ENCODE measurements around the gene CELA3B. TPM values are rescaled to one million over a fixed set of nuclear protein-coding genes. Genes with fewer than 3 reads are reported as not detected.

Gene CELA3B
- total RNA-seq, 2 donors from 2014 or later, result not detected

DNA sequence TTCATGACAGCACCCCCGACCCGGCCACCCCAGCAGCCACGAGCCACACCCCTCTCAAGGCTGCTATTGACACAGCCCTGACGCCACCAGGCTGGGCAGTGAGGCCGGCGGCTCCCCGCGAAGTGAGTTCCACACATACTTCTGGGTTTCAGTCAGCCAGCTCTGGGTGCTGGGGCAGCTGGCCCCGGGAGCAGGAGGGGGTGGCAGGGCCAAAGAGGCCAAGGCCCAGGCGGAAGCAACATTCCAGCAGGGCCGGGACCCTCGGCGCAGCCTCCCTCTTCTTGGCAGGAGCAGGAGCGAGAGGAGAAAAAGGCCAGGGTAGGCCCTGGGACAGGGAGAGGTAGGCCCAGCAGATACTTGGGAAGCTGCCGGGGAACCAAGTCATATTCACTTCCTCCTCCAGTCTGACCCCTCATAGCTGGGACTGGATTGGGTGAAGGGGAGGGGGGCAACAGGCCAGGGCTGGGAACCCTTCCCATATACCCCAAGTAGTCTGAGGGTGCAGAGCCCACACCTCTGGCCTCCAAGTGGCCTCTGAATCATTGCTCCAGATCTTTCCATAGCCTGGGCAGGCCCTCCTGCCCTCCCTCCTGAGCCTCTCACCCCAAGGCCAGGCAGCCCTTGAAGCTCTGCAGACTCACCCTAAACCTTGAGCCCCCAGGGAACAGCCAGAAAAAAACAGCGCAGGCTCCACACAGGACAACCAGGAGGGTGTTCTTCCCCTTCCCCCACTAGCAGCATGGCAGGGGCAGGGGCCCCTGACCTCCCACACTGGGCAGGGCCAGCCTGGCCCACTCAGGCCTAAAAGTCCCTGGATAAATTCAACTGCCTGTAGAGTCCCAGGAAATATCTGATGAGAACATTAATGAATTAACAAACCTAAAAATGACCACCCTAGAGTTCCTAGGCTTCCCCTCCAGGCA, 45.4 kb upstream of the CELA3B start:
- Histone ChIP-seq H3K4me1 (replicated peaks) (peaks cover 6% of the 10 kb centered on the region), H3K36me3 (no peaks in the 10 kb centered on the region), H3K27ac (peak overlapping the region; percentile 79 to 82), H3K27me3 (replicated peaks; ENCODE audit: insufficient read depth) (no peaks in the 10 kb centered on the region), H3K9me3 (no peaks in the 10 kb centered on the region), H3K4me3 (no peak overlapping the region)
- intact Hi-C loops (cut with DNase I), result no loop called here
- DNase-seq (ENCODE audit: low spot score), result no peak
- 46% methylated on average over 16 of the region's 16 CpGs for WGBS
- TF ChIP-seq CTCF (IDR thresholded peaks at IDR 0.05) (no peak), POLR2A (IDR thresholded peaks at IDR 0.05) (peak; percentile 18), POLR2AphosphoS5 (IDR thresholded peaks at IDR 0.05) (no peak)

DNA sequence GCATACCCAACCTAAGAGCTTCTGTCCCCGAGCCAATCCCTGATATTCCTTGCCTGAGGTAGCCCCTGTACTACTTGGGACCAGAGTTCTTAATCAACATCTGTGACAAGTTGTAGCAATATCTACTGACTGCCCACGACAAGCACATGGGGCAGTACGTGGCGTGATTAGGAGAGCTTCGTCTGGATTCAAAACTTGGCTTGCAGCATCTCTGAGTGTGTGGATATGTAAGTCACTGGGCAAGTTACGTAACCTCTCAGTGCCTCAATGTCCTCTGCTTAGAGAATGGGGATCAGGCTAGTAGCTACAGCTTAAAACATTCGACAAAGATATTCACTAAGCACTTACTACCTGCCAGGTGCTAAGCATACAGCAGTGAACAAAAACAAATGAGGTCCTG, 44.7 kb upstream of the CELA3B start:
- TF ChIP-seq POLR2A (IDR thresholded peaks at IDR 0.05) (no peak), POLR2AphosphoS5 (IDR thresholded peaks at IDR 0.05) (peak; percentile 17)
- Histone ChIP-seq H3K36me3 (no peaks in the 10 kb centered on the region), H3K27me3 (replicated peaks; ENCODE audit: insufficient read depth) (no peaks in the 10 kb centered on the region), H3K4me3 (no peak overlapping the region), H3K27ac (peak overlapping the region; percentile 79 to 82), H3K9me3 (no peaks in the 10 kb centered on the region), H3K4me1 (replicated peaks) (peaks cover 6% of the 10 kb centered on the region)
- WGBS, result 68% methylated on average over 7 of the region's 7 CpGs
- intact Hi-C loops (cut with DNase I), result no loop called here
- DNase-seq (ENCODE audit: low spot score), result no peak

DNA sequence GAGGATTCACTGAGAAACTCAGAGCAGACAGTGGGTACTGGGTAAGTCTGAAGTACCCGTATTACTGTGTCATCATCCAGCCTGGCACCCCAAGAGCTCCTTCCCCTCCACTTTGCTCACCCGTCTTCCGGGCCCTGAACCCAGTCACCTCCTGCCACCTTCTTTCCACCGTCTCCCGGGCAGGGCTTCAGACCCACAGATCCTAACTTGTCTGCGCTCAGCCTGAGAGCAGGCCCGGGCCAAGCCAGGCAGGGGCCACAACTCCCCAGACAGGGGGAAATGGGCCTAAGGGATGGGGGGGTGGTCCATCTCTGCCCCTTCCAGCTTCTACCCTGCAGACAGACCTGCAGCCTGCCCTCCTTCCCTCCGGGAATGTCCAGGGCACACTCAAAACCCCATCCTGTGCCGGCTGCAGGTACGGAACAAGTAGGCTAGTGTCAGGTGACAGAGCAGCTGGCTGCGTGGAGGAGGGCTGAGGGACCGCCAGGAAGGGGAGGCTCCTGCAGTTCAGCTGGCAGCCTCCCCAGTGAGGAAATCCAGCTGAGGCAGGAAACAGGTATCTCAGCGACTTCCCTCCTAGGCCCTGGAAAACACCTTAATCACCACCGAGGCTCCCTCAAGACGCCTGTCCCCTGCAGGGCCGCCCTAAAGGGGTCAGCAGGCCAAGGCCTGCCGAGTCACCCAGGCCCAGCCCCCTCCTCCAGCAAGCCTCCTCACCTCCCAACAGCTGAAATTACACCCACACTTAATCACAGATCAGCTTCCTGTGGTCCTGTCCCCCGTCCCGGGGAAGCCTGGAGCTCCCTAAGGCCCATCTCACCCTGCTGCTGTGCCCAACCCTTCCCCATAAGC, 43.2 kb upstream of the CELA3B start:
- Histone ChIP-seq H3K27me3 (replicated peaks; ENCODE audit: insufficient read depth) (no peaks in the 10 kb centered on the region), H3K4me3 (peak overlapping the region in 1 of 2 donors; percentile 21), H3K4me1 (replicated peaks) (peaks cover 6% of the 10 kb centered on the region), H3K9me3 (no peaks in the 10 kb centered on the region), H3K36me3 (no peaks in the 10 kb centered on the region), H3K27ac (peak overlapping the region; percentile 79 to 82)
- DNase-seq (ENCODE audit: low spot score), result peak; percentile 87
- 21% methylated on average over 19 of the region's 19 CpGs for WGBS
- TF ChIP-seq CTCF (IDR thresholded peaks at IDR 0.05) (peak in 1 of 4 experiments; percentile 5), POLR2AphosphoS5 (IDR thresholded peaks at IDR 0.05) (peak; percentile 90), POLR2A (IDR thresholded peaks at IDR 0.05) (peak; percentile 40)
- intact Hi-C loops (cut with DNase I), result no loop called here

- Histone ChIP-seq H3K9me3 (no peaks in the 10 kb centered on the region), H3K27me3 (replicated peaks; ENCODE audit: insufficient read depth) (no peaks in the 10 kb centered on the region), H3K4me3 (peak overlapping the region; percentile 60 to 67), H3K4me1 (replicated peaks) (peaks cover 6% of the 10 kb centered on the region), H3K36me3 (no peaks in the 10 kb centered on the region), H3K27ac (peak overlapping the region; percentile 79 to 82)
- intact Hi-C loops (cut with DNase I), result no loop called here
- no peak for DNase-seq (ENCODE audit: low spot score)
- no peak for TF ChIP-seq POLR2A (IDR thresholded peaks at IDR 0.05)
- no peak for TF ChIP-seq POLR2AphosphoS5 (IDR thresholded peaks at IDR 0.05)
- WGBS, result 27% methylated on average over 10 of the region's 10 CpGs
Measured at GRCh38 chr1:21935393-21935804, 41.4 kb upstream of the CELA3B start.

GRCh38 chr1:21935891-21936365, 40.9 kb upstream of the CELA3B start:
- WGBS, result 20% methylated on average over 8 of the region's 8 CpGs
- H3K9me3 ChIP-seq, result no peaks in the 10 kb centered on the region
- H3K27me3 ChIP-seq (replicated peaks; ENCODE audit: insufficient read depth), result no peaks in the 10 kb centered on the region
- TF ChIP-seq POLR2A (IDR thresholded peaks at IDR 0.05), result peak; percentile 23
- no peak for TF ChIP-seq CTCF (IDR thresholded peaks at IDR 0.05)
- no peak for TF ChIP-seq POLR2AphosphoS5 (IDR thresholded peaks at IDR 0.05)
- H3K4me1 ChIP-seq (replicated peaks), result peaks cover 6% of the 10 kb centered on the region
- intact Hi-C loops (cut with DNase I), result no loop called here
- H3K27ac ChIP-seq, result peak overlapping the region; percentile 79 to 82
- no peak for DNase-seq (ENCODE audit: low spot score)
- H3K4me3 ChIP-seq, result peak overlapping the region; percentile 60 to 67
- H3K36me3 ChIP-seq, result no peaks in the 10 kb centered on the region

Data from prostate gland (tissue), 2 donors.